HG03159 (cell line): ENCODE results near the gene CCDC57.

Experiments
- ATAC-seq: cut with Tn5 transposase; IDR thresholded peaks from one replicate; pipeline ENCODE4 v1.9.1; 2021; ENCODE audit warnings: mild to moderate bottlenecking, moderate library complexity; ENCODE audit not compliant: unreplicated experiment

Gene CCDC57

GRCh38 chr17:82064433-82065192 is 148.0 kb downstream of the CCDC57 start:
- no peak for ATAC-seq

- ATAC-seq = no peak
Observed at GRCh38 chr17:82063424-82064415, 148.9 kb downstream of the CCDC57 start.

GRCh38 chr17:82062984-82063368 is 149.7 kb downstream of the CCDC57 start:
- ATAC-seq = no peak

- no peak for ATAC-seq
Observed at GRCh38 chr17:82062076-82062983, 150.3 kb downstream of the CCDC57 start.

- no peak for ATAC-seq
Observed at GRCh38 chr17:82061047-82061925, 151.4 kb downstream of the CCDC57 start.

DNA sequence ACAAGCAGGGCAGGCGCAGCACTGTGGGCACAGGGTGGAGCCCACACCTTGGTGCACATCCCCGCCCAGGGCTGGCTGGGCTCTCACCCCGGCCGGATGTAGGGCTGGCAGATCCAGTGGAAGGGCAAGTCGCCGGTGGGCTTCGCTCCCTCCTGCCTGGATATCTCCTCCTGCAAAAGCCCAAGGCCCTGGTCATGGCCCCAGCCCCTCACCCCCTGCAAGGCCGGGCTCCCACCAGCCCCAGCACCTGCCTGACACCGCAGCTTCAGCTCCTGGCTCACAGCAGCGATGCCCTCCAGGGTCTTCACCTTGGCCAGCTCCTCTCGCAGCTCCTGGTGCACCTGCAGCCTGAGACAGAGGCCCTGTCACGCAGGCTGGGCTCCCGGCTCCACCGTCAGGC is 152.0 kb downstream of the CCDC57 start:
- no peak for ATAC-seq

DNA sequence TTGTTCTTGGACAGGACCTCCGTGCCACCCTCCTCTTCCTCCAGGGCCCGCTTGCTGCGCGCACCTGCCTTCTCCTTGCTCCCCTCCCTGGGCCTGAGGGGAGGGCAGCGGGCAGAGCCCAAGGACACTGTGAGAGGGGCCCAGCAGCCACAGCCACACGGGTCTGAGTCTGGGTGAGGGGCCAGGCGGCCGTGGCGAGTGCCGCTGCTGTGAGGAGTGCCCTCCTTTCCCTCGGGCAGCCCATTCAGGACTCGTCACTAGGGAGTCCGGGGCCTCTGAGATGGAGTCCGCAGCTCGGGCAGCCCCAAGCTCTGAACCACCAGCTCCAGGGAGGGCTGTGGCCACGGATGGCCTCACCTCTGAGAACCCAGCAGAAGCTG is 152.7 kb downstream of the CCDC57 start:
- no peak for ATAC-seq

- no peak for ATAC-seq
Observed at GRCh38 chr17:82059272-82060000, 153.2 kb downstream of the CCDC57 start.

DNA sequence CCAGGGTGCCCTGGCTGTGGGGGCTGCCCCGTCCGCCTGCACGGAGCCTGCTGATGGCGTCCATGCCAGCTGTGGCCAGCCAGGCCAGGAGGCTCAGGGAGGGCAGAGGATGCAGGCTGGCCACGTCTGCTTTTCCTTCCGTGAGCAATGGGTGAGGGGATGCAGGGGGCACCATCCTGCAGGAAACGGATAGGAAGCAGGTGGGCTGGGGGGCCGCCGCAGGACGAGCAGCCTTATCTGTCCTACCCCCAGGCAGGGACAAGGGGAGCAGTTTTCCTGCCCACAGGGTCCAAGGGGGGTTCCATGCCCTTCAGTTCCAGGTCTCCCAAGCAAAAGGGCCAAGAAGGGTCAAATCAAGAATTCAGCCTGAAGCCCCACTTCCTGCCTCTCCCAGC is 153.8 kb downstream of the CCDC57 start:
- no peak for ATAC-seq

GRCh38 chr17:82058230-82058854 is 154.3 kb downstream of the CCDC57 start:
- ATAC-seq = no peak

GRCh38 chr17:82056729-82057621 is 155.7 kb downstream of the CCDC57 start:
- no peak for ATAC-seq

GRCh38 chr17:82055965-82056728 is 156.5 kb downstream of the CCDC57 start:
- no peak for ATAC-seq

DNA sequence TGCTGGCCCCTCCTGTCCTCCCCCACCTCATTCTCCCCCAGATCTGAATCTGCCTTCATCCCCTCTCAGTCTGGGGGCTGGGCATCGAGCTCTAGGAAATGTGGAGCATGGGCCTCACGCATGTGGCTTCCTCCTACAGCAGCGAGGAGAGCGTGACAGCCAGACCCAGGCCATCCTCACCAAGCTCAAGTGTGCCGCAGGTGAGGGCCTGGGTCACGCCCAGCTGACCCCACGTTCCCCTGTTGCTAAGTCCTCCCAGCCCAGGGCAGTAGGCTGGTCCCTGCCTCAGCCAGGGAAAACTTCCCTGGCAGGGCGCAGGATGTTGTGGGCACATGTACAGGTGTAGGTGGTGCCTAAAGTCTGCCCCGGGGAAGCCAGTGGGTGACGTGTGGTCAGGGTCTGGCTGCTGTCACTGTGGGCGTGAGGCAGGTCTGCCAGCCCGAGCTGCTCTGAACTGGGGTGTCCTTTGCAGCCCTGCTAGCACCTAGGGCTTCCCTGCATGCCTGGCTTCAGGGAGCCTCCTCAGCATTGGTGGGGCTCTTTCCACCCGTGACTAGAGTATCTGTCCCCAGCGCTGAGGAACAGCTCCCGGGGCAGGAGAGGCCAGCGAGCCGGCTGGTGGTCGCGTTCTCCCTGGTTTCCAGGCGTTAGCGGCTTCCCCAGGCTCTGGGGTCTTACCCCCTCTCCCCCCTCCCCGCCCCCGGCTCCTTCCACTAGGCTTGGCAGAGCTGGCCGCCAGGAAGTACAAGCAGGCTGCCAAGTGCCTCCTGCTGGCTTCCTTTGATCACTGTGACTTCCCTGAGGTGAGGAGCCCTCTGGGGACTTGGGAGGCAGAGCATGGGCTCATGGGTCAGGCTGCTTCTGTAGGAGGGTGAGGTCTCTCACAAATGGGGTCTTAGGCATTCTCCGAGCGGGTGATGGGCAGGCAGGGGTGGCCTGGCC is 157.3 kb downstream of the CCDC57 start:
- no peak for ATAC-seq

DNA sequence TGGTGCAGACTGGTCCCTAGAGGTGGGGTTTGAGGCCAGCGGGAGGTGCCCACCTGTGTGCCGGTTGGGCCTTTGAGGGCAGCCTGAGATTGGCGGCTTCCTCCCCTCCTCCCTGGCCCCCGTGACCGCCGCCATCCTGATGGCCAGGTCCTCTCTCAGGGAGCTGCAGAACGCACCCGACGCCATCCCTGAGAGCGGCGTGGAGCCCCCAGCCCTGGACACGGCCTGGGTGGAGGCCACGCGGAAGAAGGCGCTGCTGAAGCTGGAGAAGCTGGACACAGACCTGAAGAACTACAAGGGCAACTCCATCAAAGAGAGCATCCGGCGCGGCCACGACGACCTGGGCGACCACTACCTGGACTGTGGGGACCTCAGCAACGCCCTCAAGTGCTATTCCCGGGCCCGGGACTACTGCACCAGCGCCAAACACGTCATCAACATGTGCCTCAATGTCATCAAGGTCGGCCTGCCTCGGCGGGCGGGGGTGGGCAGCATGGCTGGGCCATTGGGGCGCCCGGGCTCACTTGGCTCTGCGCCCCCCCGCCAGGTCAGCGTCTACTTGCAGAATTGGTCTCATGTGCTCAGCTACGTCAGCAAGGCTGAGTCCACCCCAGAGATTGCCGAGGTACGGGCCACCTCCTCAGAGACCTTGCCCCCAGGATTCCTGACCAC is 158.2 kb downstream of the CCDC57 start:
- ATAC-seq = no peak

GRCh38 chr17:82053556-82054263 is 158.9 kb downstream of the CCDC57 start:
- ATAC-seq = no peak
